LoVo (cell line): Measurements from ENCODE around the gene KIAA0930.

Experiments used
- DNase-seq: peaks from one replicate; pipeline ENCODE4 v3.0.0-alpha.2; 2016; ENCODE audit warnings: low spot score

KIAA0930 gene

DNA sequence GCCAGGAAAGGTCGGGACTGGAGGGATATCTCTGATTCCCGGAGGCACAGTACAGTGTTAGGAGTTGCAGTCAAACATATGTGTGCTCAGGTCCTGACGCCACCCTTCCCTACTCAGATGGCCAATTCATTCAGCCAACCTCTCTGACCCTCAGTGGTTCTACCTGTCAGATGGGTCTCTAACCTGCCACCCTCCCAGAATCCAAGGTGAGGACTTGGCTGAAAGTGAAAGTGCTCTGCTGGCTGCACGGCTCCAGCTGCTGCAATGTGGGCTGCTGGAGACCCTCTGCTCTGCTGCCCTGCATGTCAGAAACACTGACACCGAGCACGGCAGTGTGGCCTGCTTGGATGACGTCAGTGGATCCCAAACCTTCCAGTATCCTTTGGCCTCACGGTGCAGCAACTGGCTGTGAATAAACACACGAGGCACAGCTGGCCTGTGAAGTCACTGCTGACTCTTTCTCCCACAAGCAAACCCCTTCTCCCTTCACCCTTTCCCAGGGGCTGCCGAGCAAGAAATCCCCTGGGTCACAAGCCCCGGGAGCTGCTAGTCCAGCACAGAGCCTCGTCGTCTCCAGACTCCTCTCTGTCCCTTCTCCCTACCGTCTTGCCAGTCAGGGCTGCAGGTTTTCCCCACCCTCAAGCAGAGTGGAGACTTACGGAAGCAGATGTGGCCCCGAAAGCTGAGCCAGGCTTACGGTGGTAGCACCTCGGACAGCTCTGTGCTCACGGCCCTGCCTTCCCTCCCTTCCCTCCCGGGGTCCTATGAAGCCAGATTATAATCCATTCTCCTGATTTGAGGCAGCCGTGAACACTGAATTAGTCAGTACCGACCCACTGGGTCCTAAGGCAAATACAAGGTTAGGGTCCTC lies 24.3 kb downstream of the KIAA0930 start:
- no peak for DNase-seq

GRCh38 chr22:45212992-45213751 lies 27.5 kb downstream of the KIAA0930 start:
- DNase-seq: no peak

GRCh38 chr22:45212306-45212709 lies 28.4 kb downstream of the KIAA0930 start:
- DNase-seq: no peak

GRCh38 chr22:45211848-45212247 lies 28.8 kb downstream of the KIAA0930 start:
- DNase-seq: no peak

DNA sequence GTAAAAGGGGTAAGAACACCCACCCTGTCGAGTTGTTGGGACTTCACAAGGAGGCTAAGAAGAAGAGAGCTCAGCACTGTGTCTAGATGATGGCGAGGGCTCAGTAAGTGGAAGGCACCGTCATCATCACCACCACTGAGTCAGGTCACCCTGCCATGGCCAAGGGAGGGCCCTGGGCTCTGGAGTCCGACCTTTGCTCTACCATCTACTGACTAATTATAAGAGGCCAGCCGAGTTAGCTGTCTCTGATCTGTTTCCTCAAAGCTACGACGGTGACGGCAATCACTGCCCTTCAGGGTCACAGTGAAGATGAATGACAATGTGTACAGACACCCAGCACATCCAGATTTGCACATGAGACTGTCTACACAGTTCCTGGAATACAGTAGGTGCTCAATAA lies 29.3 kb downstream of the KIAA0930 start:
- no peak for DNase-seq

DNA sequence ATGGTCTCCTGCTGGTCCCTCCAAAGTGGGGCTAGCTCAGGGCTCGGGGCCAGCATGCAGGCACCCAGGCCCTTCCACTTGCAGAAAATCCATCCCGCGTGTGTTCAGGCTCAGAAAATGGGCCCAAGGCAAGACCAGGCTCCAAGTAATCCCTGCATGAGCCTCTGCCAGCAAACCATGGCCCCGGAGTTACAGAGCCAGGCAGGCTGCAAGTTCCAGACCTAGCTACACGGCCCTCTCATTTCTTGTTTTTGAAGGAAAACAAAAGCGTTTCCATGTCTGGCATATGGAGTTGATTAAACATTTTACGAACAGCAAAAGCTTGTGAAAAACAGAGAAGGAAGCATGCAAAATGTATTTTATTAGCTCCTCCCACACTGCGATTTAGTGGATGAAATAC lies 29.7 kb downstream of the KIAA0930 start:
- no peak for DNase-seq

DNA sequence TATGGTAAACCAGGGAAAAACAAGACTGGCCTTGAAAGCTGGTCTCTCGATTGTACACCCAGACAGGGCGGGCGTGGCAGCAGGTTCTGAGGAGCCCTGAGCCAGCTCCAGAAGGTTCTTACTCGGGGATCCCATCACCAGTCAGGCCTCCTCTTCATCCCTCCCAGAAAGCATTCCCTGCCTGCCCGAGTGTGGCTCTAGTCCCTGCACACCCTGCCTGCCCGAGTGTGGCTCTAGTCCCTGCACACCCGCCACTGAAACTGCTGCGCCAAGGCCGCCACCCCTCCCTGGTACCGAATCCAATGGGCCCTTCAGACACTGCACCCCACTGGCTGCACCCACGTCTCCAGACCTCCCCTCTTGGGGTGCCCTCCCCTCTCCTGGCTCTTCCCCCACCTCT lies 30.1 kb downstream of the KIAA0930 start:
- DNase-seq: no peak

- DNase-seq: no peak
These were observed 30.5 kb downstream of the KIAA0930 start for GRCh38 chr22:45210174-45210573.

DNA sequence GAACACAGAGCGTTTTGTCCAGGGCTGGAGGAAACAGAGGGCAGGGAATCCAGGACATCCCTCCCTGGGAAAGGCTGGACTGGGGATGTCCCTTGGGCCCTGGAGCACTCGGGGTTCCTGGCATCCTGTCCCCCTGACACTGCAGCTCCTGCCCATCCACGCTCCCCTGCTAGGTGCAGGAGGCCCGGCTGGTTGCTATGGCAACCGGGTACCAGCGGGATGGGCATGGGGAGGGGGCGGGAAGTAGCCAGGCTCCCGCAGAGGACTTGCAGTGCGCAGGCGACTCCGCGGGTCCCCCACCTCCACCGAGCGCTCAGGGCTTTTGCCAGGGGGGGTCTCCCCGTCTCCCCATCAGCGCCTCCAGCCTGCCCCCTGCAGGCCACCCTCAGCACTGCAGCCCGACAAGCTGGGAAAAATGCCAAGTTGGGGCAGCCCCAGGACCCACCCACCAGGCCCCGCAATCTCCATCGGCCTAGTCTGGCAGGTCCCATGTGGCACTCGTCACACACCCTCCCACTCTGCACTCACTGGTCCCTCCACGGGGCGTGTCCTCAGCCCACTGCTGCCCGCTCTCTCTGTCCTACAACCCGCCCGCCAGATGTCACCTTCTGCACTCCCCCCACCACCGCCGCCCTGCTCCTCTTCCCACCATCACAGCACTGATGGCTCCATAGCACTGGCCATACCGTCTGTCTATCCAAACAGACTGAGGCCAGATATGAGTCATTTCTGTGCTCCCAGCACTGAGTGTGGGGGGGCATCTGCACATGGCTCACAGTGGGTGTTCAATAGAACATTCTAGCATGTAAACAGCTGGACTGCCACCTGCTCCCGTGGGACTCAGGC lies 31.5 kb downstream of the KIAA0930 start:
- no peak for DNase-seq

DNA sequence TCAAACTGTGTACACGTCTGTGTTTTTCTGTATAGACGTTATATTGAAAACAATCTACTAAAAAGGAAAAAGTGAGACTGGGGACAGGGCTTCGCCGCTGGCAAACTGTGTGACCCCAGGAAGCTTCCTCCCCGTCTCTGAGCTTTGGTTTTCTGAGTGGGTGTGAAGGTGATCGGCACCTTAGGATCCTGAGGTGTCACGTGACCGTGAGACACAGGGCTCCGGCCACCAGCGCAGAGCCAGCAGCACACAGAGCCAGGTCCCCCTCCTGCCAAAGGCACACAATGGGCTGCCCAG lies 32.0 kb downstream of the KIAA0930 start:
- DNase-seq: no peak

DNA sequence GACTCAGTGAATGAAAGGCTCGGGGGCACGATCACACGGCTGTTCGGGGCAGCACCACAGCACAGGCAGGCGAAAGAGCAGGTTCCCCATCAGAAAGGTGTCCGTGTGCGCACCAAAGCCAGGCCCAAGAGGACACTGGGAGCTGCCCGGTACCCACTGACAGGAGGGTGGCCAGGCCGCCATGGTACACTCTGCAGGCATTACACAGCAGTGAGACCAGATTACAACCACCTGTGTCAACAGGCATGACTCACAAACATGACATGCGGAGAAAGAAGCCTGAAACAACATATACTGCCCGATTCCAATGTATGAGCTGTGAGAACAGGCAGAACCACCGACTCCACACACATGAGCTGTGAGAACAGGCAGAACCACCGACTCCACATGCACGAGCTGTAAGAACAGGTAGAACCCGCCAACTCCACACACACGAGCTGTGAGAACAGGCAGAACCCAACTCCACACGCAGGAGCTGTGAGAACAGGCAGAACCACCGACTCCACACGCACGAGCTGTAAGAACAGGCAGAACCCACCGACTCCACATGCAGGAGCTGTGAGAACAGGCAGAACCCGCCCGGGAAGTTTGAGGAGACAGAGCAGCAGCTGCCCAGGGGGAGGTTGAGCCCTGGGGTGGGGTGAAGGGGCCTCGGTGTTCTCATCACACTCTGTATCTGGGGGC lies 32.6 kb downstream of the KIAA0930 start:
- DNase-seq: no peak

GRCh38 chr22:45207533-45207932 lies 33.2 kb downstream of the KIAA0930 start:
- DNase-seq: no peak

DNA sequence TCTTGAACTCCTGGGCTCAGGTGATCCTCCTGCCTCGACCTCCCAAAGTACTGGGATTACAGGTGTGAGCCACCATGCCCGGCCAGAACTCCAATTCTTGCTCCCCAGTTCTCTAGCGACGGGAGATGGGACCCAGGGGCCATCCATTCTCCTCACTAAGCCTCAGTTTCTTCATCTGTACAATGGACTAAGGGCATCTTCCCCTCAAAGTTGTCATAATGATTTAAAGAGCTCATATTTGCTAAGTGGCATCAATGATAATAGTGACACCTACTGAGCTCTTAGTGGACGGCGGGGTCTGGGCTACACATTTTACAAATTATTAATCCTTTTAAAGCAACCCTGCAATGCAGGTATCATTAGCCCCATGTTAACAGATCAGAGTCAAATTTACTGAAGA lies 34.5 kb downstream of the KIAA0930 start:
- DNase-seq: no peak

DNA sequence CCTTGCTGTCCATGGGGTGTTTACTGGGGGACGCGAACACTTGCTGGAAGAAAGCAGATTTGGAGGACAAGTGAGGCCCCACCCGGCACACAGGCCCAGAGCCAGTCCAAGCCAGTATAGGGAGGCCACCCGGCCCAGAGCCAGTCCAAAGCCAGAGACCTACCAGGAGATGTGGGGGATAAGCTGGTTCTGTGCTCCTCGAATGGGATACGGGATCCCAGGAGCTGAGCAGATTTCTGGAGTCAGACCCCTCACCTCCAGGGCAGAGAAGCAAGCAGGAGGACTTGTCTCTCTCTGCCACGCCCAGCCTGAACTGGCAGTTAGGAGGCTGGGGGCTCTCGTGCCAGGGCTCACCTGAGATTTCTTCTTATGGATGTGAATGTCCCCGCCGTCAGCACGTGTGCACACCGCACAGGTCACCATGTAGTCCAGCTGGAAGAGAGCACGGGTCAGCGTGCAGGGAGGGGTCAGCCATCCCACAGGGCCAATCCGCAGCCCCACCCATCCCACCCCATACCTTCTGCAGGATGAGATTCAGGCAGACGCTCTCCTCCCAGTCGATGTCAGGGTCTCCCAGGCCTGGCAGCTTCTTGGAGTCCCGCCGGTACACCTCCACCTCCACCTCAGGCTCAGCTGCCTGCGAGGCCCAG lies 35.3 kb downstream of the KIAA0930 start:
- no peak for DNase-seq

- DNase-seq: no peak
These were observed 35.9 kb downstream of the KIAA0930 start for GRCh38 chr22:45204819-45205218.

- no peak for DNase-seq
These were observed 36.5 kb downstream of the KIAA0930 start for GRCh38 chr22:45204241-45204640.

DNA sequence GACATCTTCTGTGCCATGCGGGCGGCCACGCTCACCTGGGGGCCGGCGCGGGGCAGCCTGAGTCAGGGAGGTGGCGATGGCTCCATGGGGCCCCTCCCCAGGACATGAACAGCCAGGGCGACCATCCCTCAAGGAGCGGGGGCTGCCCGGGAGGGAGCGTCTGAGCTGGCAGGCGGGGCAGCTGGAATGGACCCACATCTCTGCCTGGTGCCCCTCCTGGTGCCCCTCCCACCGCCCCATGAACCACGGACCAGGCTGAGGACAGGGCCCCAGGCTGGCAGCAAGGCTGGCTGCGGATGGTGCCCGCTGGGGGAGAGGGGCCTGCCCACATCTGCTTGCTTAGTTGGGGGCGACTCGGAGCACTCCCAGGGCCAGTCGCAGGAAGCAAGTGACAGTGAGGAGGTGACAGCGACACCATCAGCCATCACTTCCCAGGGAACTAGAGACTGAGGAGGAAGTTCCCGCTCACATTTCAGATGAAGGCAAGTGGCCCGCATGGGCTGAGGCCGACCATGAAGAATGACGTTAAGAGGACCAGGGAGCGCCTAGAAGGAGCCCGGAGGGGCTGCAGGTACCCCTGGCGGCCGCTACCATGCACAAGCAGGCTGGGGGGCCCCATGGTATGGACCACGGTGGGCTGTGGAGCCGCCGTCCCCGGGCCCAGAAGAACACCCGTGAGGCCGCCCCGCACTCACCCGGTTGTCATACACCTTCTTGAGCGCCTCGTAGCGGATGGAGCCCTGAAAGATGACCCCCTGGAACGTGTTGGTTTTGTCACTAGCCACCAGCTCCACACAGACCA lies 37.3 kb downstream of the KIAA0930 start:
- DNase-seq: no peak

- no peak for DNase-seq
These were observed 38.2 kb downstream of the KIAA0930 start for GRCh38 chr22:45202333-45203149.

DNA sequence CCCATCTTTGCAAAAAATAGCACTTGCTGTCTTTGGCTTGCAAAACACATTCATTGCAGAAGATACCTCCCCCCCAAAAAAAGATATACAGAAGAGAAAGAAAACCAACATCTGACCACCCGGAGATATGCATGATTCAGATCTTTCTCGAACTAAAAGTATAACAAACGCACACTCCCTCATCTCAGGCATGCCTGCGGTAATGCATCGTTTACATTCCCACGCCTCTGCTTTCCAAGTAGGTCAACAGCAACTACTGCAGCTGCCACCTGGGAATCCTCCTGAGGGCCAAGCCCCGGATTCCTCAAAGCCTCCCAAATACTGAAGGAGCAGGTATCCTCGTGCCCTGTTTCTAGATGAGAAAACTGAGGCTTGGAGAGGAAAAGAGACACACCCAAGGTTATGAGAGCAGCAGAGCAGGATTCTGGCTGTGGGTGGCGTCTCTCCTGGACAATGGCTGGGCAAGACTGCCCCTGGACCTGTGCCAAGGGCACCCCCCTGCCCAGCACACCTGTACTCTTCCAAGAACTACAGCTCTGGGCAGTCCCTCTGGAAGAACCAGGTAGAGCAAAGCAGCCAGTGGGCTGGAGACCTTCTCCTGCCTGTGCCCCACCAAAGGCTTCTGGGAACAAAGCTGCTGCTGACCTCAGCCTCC lies 38.9 kb downstream of the KIAA0930 start:
- no peak for DNase-seq
